Fibroblast of lung (primary cell): ENCODE measurements around the gene CERS5. TPM values are rescaled to one million over a fixed set of nuclear protein-coding genes. Genes with fewer than 3 reads are reported as not detected.

Experiments used
- DNase-seq, 2 donors: peaks; one replicate each; pipeline versions ENCODE4 v3.0.0 to v3.0.0-alpha.2; 2010; ENCODE audit warnings: low read depth in 2 of 2
- H2AFZ ChIP-seq: 2 replicates; pipeline ENCODE4 v1.5.1; 2012; ENCODE audit warnings: low read length, control low read depth, inconsistent platforms
- H3K27ac ChIP-seq: 2 replicates; pipeline ENCODE4 v1.5.1; 2011; ENCODE audit warnings: low read length, control low read depth; ENCODE audit not compliant: insufficient read depth
- H3K27me3 ChIP-seq: 2 replicates; pipeline ENCODE4 v1.5.1; 2011; ENCODE audit warnings: mild to moderate bottlenecking, low read length; ENCODE audit not compliant: control insufficient read depth, insufficient read depth
- H3K36me3 ChIP-seq: 2 replicates; pipeline ENCODE4 v1.5.1; 2011; ENCODE audit warnings: low read length; ENCODE audit not compliant: control insufficient read depth, insufficient read depth
- H3K4me1 ChIP-seq: 2 replicates; pipeline ENCODE4 v1.5.1; 2011; ENCODE audit warnings: low read length; ENCODE audit not compliant: control insufficient read depth, insufficient read depth; ENCODE audit errors: extremely low read depth
- H3K4me2 ChIP-seq: 2 replicates; pipeline ENCODE4 v1.5.1; 2011; ENCODE audit warnings: low read length, control low read depth; ENCODE audit not compliant: insufficient read depth; ENCODE audit errors: extremely low read depth
- H3K4me3 ChIP-seq, 4 experiments: fragments of 200-600 bp in 1 of 4; sonication (generic) in 1 of 4; replicated peaks in 1 of 4; 2 replicates each; pipeline ENCODE4 v1.5.1; 2011 to 2016; ENCODE audit warnings: low read length in 4 of 4, low read depth in 3 of 4, mild to moderate bottlenecking in 3 of 4, control low read depth in 2 of 4, inconsistent platforms in 1 of 4, mixed read lengths in 1 of 4; ENCODE audit not compliant: insufficient read depth in 1 of 4; ENCODE audit errors: control extremely low read depth in 1 of 4
- H3K79me2 ChIP-seq: 2 replicates; pipeline ENCODE4 v1.5.1; 2012; ENCODE audit warnings: mild to moderate bottlenecking, low read length, inconsistent platforms; ENCODE audit not compliant: control insufficient read depth, insufficient read depth
- H3K9ac ChIP-seq: 2 replicates; pipeline ENCODE4 v1.5.1; 2011; ENCODE audit warnings: mild to moderate bottlenecking, low read length, control low read depth; ENCODE audit not compliant: insufficient read depth
- H3K9me3 ChIP-seq: 2 replicates; pipeline ENCODE4 v1.5.1; 2012; ENCODE audit warnings: low read depth, low read length; ENCODE audit not compliant: control insufficient read depth, insufficient read depth
- H4K20me1 ChIP-seq: 2 replicates; pipeline ENCODE4 v1.5.1; 2011; ENCODE audit warnings: low read length; ENCODE audit not compliant: control insufficient read depth, insufficient read depth; ENCODE audit errors: extremely low read depth
- EZH2 ChIP-seq: IDR thresholded peaks from 2 replicates; pipeline ENCODE4 v1.5.1; 2012; ENCODE audit warnings: low read length, control low read depth, mild to moderate bottlenecking; ENCODE audit errors: missing control alignments
- polyA plus RNA-seq, 2 donors: library from polyadenylated mRNA; depleted of rRNA in 1 of 2; stranded (reverse) in 1 of 2; unstranded in 1 of 2; fragments of >200 nt; gene quantifications; 2 replicates each; pipeline ENCODE4 v1.2.1, GENCODE V29; 2011 to 2012; ENCODE audit warnings: missing spikeins in 1 of 2
- total RNA-seq: library from RNA; depleted of rRNA; stranded (reverse); fragments of >200 nt; gene quantifications from 2 replicates; pipeline ENCODE4 v1.2.1, GENCODE V29; 2014
- TF ChIP-seq, protein P1 (sequence below), 2 donors: IDR thresholded peaks in 1 of 2; conservative IDR thresholded peaks in 1 of 2; 1 replicate in 1 of 2; 2 replicates in 1 of 2; pipeline ENCODE4 v1.5.1; 2011 to 2012; ENCODE audit warnings: low read length in 2 of 2, control low read depth in 1 of 2, inconsistent platforms in 1 of 2, low read depth in 1 of 2, mild to moderate bottlenecking in 1 of 2

CERS5 gene
- total and polyA plus RNA-seq, 2 donors (not counting 1 experiment from before 2014, with no cell fraction given): 51.0 to 74.4 TPM

DNA sequence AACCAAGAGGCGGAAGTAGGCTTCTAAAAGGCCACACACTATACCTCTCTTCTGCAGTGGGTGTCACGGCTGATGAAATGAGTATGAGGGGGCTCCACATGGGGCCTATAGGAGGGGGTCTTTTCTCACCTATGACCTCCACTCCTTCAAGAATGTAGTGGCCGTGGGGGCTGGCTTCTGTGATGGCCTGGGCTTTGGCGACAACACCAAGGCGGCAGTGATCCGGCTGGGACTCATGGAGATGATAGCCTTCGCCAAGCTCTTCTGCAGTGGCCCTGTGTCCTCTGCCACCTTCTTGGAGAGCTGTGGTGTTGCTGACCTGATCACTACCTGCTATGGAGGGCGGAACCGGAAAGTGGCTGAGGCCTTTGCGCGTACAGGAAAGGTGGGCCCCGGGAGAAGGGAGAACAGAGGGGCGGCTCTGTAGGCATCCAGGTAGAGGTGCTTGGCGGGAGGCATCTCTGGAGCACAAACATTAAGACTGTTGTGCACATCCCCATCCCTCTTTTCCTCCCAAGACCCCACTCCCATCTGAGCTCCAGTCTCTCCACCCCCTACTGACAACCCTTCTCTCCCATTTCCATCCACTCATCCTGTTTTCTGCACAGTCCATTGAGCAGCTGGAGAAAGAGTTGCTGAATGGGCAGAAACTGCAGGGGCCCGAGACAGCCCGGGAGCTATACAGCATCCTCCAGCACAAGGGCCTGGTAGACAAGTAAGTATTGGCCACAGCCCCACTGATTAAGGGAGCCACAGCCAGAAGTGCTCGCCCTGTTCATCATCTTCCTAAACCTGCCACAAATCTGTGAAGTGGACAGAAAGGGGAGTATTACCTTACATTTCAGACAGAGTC is 59.5 kb downstream of the CERS5 start:
- Histone ChIP-seq H3K79me2 (peaks cover under 1% of the 10 kb centered on the region), H4K20me1 (no peaks in the 10 kb centered on the region), H3K36me3 (no peaks in the 10 kb centered on the region), H3K4me3 (no peak overlapping the region), H3K9me3 (no peaks in the 10 kb centered on the region), H3K27ac (no peak overlapping the region), H3K4me2 (no peak overlapping the region), H3K9ac (no peak overlapping the region), H3K4me1 (peaks cover 12% of the 10 kb centered on the region), H3K27me3 (peaks cover 2% of the 10 kb centered on the region), H2AFZ (no peak overlapping the region)
- TF ChIP-seq, protein P1, sequence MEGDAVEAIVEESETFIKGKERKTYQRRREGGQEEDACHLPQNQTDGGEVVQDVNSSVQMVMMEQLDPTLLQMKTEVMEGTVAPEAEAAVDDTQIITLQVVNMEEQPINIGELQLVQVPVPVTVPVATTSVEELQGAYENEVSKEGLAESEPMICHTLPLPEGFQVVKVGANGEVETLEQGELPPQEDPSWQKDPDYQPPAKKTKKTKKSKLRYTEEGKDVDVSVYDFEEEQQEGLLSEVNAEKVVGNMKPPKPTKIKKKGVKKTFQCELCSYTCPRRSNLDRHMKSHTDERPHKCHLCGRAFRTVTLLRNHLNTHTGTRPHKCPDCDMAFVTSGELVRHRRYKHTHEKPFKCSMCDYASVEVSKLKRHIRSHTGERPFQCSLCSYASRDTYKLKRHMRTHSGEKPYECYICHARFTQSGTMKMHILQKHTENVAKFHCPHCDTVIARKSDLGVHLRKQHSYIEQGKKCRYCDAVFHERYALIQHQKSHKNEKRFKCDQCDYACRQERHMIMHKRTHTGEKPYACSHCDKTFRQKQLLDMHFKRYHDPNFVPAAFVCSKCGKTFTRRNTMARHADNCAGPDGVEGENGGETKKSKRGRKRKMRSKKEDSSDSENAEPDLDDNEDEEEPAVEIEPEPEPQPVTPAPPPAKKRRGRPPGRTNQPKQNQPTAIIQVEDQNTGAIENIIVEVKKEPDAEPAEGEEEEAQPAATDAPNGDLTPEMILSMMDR (conservative IDR thresholded peaks at IDR 0.05 in 1 of 2, IDR thresholded peaks at IDR 0.05 in 1 of 2; ENCODE audit: low read depth in 1 of 2, low read length in 2 of 2): no peak
- no peak for TF ChIP-seq EZH2
- no peak for DNase-seq

DNA sequence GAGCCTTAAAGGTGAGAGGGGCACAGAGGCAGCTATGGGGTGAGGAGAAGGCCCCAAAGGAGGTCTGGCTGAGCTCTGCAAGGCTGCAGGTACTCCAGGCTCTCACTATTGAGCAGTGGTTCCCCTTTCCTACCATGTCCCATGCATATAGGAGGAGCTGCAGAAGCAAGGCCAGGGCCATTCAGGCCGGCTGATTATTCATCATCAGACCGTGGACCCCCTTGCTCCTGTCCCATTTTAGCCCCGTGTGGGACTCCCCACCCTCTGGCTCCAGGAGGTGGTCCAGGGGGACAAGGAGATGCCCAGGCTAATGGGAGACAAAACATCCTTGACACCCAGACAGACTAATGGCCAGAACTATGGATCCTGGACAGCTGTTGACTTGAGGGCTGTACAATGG is 60.3 kb downstream of the CERS5 start:
- no peak overlapping the region for H2AFZ ChIP-seq
- no peak overlapping the region for H3K4me2 ChIP-seq
- no peak overlapping the region for H3K27ac ChIP-seq
- no peaks in the 10 kb centered on the region for H4K20me1 ChIP-seq
- H3K79me2 ChIP-seq: no peaks in the 10 kb centered on the region
- H3K9me3 ChIP-seq: no peaks in the 10 kb centered on the region
- no peak for TF ChIP-seq EZH2
- TF ChIP-seq, protein P1 (conservative IDR thresholded peaks at IDR 0.05 in 1 of 2, IDR thresholded peaks at IDR 0.05 in 1 of 2; ENCODE audit: low read depth in 1 of 2, low read length in 2 of 2): no peak
- no peak overlapping the region for H3K9ac ChIP-seq
- DNase-seq: no peak
- peaks cover 2% of the 10 kb centered on the region for H3K27me3 ChIP-seq
- H3K4me3 ChIP-seq: no peak overlapping the region
- H3K36me3 ChIP-seq: no peaks in the 10 kb centered on the region
- peaks cover 12% of the 10 kb centered on the region for H3K4me1 ChIP-seq

DNA sequence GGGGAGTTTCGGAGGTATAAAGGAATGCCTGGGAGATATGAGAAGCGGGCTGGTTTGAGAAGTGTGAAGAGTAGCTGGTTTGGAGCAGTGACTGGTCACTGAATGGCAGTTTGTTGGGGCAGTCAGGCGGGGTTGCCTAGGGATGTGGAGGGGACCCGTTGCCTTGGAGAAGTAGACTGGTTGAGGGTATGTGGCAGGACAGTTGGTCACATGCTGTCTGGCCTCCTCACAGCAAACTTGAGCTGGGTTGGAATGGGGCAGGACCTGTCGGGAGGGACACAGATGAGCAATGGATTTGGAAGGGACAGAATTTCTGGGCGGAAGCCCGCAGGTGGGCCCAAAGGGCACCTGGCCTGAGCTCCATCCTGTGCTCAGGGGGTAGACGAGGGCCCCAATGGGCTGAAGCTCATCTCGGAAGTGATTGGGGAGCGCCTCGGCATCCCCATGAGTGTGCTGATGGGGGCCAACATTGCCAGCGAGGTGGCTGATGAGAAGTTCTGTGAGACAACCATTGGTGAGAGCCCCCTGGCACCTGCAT is 61.2 kb downstream of the CERS5 start:
- H3K4me3 ChIP-seq: no peak overlapping the region
- H3K79me2 ChIP-seq: no peaks in the 10 kb centered on the region
- H4K20me1 ChIP-seq: no peaks in the 10 kb centered on the region
- H2AFZ ChIP-seq: no peak overlapping the region
- H3K36me3 ChIP-seq: no peaks in the 10 kb centered on the region
- H3K27me3 ChIP-seq: peaks cover 2% of the 10 kb centered on the region
- no peaks in the 10 kb centered on the region for H3K9me3 ChIP-seq
- H3K9ac ChIP-seq: no peak overlapping the region
- peaks cover 9% of the 10 kb centered on the region for H3K4me1 ChIP-seq
- no peak for TF ChIP-seq EZH2
- TF ChIP-seq, protein P1 (conservative IDR thresholded peaks at IDR 0.05 in 1 of 2, IDR thresholded peaks at IDR 0.05 in 1 of 2; ENCODE audit: low read depth in 1 of 2, low read length in 2 of 2): no peak
- no peak for DNase-seq
- no peak overlapping the region for H3K4me2 ChIP-seq
- no peak overlapping the region for H3K27ac ChIP-seq
